Ramos (cell line): ENCODE results near the gene SPPL2A.

ENCODE experiments used
- in situ Hi-C: fragments of 300-500 bp; cut with MboI; formaldehyde crosslinking; loops from one replicate; pipeline ENCODE4 v1.14.3; 2022; ENCODE audit warnings: low sequenced_read_pairs; ENCODE audit not compliant: unreplicated experiment

SPPL2A gene

DNA sequence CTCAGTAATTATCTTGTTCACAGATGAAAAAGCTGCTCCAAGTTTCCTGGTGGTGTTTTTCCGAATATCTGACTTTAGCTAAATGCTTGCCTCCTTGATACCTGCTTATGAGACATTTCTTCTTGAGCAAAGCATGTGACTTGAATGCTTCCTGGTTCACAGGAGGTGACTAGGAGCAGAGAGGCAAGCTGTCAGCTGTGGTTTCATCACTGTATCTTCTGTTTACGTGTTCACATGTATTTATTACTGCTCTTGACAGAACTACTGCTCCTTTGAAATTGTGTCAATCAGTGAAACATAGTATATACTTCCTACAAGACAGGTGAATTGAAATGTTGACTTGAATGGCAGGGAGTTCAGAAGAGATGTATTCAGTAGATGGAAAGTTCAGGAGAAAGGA lies 8.9 kb upstream of the SPPL2A start:
- in situ Hi-C loops = no loop called here

DNA sequence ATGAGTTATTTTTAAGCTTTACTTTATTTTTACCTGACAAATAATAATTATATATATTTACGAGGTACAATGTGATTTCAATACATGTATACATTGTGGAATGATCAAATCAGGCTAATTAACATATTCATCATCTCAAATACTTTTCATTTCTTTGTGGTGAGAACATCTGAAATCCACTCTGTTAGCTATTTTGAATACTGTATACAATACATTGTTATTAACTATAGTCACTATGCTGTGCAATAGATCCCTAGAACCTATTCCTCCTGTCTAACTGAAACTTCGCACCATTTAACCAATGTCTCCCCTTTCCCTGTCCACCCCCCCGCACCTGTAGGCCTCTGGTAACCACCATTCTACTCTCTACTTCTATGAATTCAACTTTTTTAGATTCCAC lies 7.9 kb upstream of the SPPL2A start:
- in situ Hi-C loops = no loop called here

DNA sequence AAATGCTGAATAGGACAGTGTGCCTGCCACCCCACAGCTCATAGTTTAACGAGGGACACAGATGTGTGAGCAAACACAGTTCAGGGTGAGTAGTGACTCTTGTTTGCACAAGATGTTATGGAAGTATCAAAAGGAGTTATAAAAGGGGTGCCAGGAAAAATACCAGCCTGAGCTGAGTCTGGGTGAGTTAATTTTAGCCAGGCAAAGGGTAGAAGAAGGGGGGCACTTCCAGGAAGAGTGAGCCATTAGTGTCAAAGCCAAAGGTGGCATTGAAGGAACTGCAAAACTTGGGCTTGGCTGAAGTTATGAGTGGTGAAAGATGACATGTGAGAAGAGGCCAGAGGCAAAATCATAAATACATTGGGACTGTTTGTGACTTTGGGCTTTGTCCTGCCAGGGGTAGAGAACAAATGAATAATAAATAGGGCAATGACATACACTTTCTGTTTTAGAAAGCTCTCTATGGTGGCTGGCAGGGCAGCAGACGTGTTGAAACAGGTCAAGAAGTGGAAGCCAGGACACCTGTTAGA lies 1.9 kb upstream of the SPPL2A start:
- in situ Hi-C loops = no loop called here

DNA sequence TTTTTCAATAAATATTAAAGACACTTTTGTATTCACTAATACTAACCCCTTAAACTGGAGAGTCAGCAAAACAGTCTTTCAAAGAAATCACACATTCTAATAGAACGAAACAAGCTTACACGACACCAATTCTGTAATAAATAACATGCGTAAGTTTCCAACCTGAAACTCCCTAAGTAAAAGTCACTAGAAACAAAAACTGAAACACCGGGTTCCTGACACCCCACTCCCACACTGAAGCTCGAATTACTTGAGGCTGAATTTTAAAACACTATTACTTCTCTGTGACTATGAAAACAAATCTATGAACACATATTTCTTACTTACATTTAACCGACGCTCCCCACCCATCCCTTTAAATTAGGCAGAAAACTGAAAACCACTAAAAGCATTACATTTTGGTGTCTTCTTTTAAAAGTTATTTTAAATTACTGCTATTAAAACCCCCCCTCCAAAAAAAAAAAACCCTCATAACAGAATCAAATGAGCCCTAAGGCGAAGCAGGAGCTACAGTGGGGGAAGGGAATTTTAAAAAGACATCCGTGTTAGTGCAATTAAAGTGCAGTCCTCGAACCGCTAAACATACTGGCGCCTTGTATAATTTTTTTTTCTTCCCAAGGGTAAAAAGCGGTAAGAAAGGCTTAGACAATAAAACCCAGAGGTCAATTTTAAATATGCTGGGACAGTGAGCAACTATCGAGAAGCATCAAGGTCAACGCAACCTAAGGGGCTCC lies 878 bp downstream of the SPPL2A start:
- in situ Hi-C loops = no loop called here

DNA sequence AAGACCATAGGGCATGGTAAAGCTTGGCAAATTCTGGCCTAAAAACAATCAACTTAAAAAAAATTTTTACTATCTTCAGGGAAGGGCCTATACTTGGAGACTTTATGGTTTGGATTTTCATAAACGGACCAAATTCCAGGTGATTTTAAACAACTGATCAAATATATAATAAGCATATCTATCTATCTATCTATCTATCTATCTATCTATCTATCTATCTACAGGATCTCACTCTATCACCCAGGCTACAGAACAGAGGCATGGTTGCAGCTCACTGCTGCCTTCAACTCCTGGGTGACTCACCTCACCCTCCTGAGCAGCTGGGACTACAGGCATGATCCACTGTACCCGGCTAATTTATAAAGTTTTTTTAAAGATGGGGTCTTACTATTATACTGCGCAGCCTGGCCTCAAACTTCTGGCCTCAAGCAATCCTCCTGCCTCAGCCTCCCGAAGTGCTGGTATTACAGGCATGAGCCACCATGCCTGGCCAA lies 6.7 kb downstream of the SPPL2A start:
- in situ Hi-C loops = no loop called here

DNA sequence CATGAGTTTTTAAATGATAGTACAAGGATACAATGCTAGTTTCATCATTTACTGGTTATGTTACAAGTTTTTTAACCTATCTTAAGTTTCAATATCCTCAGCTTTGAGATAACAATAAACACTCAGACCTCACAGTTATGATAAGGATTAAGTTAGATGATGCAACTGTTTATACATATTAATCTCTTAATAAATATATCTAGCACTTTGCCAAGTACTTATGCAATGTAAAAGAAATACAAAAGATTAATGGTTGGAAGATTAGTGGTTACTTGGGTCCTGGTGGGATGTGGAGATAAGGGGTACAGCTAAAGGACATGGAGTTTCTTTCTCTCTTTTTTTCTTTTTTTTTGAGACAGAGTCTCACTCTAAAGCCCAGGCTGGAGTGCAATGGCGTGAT lies 12.0 kb downstream of the SPPL2A start:
- in situ Hi-C loops = no loop called here

DNA sequence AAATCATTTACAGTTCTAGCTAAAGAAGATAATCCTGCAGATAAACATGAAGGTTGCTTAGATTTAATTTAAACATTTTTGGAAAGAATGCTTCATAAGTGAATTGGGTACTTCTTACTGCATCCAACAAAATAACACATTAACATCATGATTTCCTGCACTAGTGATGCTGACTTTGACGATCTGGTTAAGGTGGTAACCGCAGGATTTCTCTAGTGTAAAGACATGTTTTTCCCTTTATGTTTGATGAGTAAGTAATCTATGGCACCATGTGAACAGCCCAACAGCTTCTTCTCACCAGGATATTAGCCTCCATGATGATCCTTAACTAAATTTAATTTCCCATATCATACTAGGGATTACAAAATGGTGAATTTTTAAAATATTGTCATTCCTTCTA lies 14.1 kb downstream of the SPPL2A start:
- in situ Hi-C loops = no loop called here

DNA sequence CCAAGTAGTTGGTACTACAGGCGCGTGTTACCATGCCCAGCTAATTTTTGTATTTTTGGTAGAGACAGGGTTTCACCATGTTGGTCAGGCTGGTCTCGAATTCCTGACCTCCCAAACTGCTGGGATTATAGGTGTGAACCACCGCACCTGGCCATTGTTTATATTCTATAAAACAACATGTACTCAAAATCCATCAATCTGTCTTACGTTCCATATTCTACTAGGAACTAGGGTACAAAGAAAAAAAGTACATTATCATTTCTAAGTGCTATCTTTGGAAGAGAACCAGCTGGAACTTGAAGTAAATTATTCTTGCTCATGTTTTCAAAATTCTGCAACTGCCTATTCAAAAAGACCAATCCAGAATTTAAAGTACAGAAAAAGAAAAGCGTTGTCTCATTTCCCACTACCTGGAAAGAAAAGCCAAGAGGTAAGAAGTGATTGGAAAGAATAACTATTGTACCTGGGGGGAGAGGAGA lies 15.2 kb downstream of the SPPL2A start:
- in situ Hi-C loops = no loop called here

DNA sequence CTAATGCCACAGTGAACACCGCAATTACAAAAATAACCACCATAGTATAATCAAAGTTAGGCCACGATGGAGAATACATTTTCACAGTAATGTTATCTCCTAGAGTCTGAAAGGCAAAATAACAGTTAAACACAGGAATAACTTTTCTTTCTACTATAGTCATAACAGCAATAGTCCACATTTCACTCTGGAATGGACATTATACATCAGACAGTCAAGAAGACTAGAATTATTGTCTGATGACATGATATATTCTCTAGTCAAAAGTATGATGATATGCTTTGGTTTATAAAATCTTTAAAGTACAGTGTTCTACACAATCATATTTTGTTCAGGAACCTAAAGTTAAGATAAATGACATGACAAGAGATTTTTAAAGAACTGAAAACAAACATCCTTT lies 18.0 kb downstream of the SPPL2A start:
- in situ Hi-C loops = no loop called here

DNA sequence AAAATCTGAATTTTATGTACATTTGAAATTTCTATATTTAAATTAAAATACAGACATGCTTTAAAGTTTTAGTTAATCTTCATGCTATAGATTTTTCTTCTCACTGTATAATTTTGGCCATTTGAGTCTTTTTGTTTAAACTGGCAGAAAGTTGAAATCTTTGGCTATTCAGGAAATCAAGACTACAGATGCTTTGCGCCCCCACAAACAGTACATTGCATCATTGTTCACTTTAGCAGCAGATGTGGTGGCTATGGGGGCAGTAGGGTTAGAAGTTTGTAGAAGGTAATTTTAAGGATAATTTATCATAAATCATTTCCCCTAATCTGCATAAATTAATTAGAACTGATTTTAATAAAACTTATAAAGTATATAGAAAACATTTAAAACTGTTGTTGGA lies 20.9 kb downstream of the SPPL2A start:
- in situ Hi-C loops = no loop called here

DNA sequence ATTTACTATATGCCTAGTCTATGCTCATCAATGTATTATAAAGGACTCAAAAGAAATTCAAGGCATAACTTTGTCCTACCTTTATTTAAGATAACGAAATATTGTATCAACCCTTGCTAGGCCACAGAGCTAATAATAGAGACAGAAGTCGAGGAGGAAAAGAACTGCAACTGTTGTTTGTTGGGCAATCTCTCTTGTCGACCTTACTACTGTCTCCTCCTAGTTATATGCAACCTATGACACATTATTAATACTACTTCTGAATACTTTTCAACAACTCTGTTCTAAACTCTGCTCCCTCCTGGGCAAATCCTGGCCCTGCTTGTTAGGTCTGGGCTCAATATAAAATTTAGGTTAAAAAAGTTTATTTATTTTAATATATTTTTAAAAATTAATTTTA lies 24.6 kb downstream of the SPPL2A start:
- in situ Hi-C loops = no loop called here

DNA sequence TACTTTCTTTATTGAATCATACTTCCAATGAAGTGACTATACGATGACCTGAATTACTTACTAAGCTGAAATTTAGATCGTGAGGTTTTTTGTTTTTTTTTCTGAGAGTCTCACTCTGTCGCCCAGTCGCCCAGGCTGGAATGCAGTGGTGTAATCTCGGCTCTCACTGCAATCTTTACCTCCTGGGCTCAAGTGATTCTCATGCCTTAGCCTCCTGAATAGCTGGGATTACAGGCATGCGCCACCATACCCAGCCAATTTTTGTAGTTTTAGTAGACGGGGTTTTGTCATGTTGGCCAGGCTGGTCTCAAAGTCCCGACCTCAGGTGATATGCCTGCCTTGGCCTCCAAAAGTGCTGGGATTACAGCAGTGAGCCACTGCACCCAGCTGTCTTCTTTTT lies 28.7 kb downstream of the SPPL2A start:
- in situ Hi-C loops = no loop called here

DNA sequence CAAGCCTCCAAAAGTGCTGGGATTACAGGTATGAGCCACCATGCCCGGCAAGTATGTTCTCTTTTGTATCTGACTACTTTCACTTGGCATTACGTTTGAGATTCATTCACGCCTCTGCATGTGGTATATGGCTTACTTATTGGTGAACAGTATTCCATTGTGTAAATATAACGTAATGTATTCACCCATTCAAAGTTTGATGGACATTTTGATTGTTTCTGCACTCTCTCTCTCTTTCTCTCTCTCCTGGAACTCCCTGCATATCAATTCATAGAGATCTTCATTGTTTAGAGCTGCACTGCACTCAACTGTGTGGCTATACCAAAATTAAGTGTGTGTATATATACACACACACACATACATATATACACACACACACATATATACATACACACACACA lies 30.4 kb downstream of the SPPL2A start:
- in situ Hi-C loops = no loop called here

DNA sequence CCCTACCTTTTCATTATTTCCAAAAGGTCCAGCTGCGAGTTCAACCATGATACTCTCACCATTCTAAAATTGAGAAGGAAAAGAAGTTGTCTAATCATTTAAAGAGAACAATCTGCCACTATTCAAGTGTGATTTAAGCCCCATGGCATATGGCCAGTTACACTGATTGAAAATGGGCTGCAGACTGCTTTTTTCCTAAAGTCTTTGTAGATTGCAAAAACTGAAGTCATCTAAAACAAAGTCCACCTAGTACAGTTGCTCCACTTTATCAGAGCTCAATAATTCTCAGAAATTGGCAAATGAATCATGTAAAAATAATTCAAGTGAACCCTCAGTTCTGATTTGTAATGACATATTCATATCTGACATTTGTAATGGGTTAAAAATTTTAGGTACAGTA lies 39.2 kb downstream of the SPPL2A start:
- in situ Hi-C loops = no loop called here

DNA sequence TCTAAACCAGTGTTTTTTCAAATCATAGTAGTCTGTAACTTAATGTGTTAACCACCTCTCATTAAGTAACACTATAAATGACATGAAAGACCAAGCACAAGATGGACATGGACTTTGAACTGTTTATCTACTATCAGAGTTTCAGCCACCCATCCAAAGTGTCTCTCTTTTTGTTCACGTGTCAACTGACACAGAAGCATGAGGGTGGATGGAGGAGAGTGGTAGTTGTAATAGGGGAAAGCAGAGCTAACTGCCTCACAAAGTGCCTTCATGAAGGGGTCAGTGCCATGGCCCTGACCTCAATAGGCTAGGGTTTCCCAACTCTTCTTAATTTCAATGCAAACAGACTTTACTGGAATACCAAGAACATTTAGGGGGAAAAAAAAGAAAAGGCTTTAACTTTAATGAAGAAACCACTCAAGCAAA lies 46.8 kb downstream of the SPPL2A start:
- in situ Hi-C loops = no loop called here

DNA sequence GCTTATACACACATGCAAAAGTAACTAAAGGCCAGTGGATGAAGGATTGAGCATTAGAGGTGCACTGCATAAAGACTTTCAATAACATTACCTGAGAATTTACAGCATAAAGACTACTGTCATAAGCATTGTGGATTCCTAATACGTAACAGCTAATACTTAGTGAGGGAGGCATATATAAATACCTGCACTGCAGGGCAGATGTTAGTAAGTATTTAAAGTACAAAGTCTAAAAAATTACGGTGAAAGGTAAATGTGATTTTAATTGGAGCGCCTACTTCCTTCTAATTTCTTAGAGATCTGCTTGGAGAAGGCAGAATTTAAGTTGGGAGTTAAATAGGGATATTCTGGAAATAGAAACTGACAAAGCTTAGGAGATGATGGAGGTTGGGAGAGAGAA lies 53.5 kb downstream of the SPPL2A start:
- in situ Hi-C loops = no loop called here

DNA sequence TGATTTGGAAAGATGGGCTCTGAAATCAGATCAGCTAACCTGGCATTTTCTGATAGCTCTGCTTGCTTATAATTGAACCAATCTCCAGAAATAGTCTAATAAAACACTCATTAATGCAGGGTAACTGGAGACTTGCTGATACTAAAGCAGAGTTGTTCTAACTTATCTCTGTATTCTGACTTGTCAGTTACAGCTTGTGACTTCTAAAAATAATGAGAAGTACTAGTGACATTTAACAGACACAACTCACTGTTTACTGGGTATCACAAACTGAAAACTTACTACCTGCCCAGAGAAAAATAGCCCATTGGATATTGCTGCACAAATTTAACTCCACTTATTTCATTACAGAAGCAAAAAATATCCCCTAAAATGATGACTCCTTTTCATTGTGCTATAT lies 54.9 kb downstream of the SPPL2A start:
- in situ Hi-C loops = no loop called here

DNA sequence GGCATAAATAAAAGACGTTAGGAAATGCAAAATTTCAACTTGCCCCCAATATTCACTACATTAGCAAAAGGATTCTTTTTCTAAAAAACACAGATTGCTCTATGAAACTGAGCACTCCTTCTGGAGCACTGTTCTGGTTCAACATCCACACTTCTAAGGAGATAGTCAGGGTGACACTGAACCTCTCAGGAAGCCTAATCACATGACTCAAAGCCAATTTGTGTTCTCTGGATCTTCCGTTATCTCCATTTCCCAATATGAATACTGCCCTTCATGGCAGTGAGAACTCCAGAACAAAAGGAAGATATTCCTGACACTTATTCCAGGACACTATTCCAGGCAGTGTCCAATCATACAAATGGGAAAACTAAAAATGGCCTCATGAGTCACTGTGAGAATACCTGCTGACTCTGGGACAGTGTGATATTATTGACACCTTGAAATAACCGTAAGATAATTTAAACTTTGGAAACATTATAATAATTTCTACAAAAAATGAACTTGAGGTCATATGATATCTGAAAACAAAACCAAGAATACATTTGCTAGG lies 57.6 kb downstream of the SPPL2A start:
- in situ Hi-C loops = no loop called here

DNA sequence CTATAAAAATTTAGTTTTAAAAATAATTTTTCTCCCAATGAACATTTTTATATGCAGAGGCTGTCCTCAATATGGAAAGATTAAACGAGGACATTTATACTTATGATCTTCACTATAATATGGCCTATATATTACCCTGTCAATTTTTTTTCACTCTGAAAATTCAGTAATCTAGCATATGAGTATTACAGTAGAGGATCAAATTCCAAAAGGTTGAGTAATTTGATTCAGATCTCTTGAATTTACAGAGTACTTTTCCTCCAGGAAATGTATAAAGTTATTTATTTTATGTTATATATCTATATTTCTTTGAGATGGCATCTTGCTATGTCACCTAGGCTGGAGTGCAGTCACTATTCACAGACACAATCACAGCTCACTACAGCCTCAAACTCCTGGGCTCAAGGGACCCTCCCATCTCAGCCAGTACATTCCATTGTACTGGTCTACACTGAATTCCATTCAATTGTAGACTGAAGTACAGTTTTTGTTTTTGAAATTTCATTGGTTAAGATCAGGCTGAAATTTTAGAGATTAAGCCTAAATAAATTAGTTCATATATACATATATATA lies 62.7 kb downstream of the SPPL2A start:
- in situ Hi-C loops = no loop called here

DNA sequence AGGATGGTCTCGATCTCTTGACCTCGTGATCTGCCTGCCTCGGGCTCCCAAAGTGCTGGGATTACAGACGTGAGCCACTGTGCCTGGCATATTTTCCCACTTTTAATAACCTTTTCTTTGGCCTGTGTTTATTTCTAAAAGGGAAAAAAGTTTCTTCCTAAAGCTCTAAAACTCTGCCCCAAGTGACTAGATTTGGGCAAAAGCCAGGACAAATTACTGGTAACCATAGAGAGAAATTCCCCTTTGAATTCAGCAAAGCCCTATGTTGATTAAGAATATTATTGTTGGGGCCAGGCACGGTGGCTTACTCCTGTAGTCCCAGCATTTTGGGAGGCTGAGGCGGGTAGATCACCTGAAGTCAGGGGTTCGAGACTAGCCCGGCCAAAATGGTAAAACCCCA lies 67.4 kb downstream of the SPPL2A start:
- in situ Hi-C loops = no loop called here

DNA sequence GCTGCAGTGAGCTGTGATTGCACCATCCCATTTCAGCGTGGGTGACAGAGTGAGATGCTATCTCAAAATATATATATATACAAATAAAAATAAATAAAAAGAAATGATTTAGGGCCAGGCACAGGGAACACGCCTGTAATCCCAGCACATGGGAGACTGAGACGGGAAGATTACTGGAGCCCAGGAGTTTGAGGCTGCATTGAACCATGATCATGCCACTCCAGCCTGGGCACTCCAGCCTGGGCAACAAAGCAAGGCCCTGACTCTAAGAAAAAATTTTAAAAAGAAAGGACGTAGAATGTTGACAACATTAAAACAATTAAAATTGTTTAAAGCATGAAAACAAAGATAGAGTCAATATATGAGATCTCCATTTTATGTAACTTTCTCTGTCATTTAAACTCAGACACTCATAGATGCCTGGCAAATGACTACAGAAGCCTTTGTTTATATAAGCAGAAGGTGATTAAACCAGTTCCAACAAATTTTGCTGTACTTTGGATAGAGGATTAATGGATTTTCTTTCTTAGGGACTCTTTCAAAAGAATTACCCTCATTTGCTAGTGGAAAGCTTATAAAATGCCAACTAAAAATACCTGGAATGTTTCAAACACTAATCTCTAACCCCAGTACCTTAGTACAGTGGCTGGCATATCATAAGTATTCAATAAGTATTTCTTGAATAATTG lies 68.3 kb downstream of the SPPL2A start:
- in situ Hi-C loops = no loop called here
